GM21576 (cell line): ENCODE data around the gene DOCK11.

Experiments used
- ATAC-seq: cut with Tn5 transposase; IDR thresholded peaks from one replicate; pipeline ENCODE4 v1.9.1; 2021; ENCODE audit warnings: mild to moderate bottlenecking, moderate library complexity; ENCODE audit not compliant: unreplicated experiment

The DOCK11 gene

GRCh38 chrX:118528071-118528737 is 32.6 kb downstream of the DOCK11 start:
- peak; percentile 70 for ATAC-seq

GRCh38 chrX:118530219-118530911 is 34.8 kb downstream of the DOCK11 start:
- ATAC-seq, result no peak

- no peak for ATAC-seq
These were observed 39.3 kb downstream of the DOCK11 start for GRCh38 chrX:118534716-118535493.

GRCh38 chrX:118536204-118536603 is 40.6 kb downstream of the DOCK11 start:
- peak; percentile 71 for ATAC-seq

GRCh38 chrX:118536687-118537461 is 41.3 kb downstream of the DOCK11 start:
- peak; percentile 66 for ATAC-seq

GRCh38 chrX:118538386-118538785 is 42.8 kb downstream of the DOCK11 start:
- no peak for ATAC-seq

GRCh38 chrX:118540342-118540741 is 44.7 kb downstream of the DOCK11 start:
- no peak for ATAC-seq

GRCh38 chrX:118541482-118541881 is 45.9 kb downstream of the DOCK11 start:
- no peak for ATAC-seq

GRCh38 chrX:118545510-118545909 is 49.9 kb downstream of the DOCK11 start:
- no peak for ATAC-seq

GRCh38 chrX:118548841-118549240 is 53.2 kb downstream of the DOCK11 start:
- no peak for ATAC-seq

GRCh38 chrX:118550792-118551191 is 55.2 kb downstream of the DOCK11 start:
- no peak for ATAC-seq

- no peak for ATAC-seq
These were observed 55.8 kb downstream of the DOCK11 start for GRCh38 chrX:118551426-118551825.

- no peak for ATAC-seq
These were observed 56.7 kb downstream of the DOCK11 start for GRCh38 chrX:118552121-118552900.

- ATAC-seq, result no peak
These were observed 57.6 kb downstream of the DOCK11 start for GRCh38 chrX:118553042-118553710.

- ATAC-seq, result no peak
These were observed 58.9 kb downstream of the DOCK11 start for GRCh38 chrX:118554511-118554910.

GRCh38 chrX:118558926-118559325 is 63.3 kb downstream of the DOCK11 start:
- ATAC-seq, result no peak

- no peak for ATAC-seq
These were observed 64.9 kb downstream of the DOCK11 start for GRCh38 chrX:118560489-118560888.

- no peak for ATAC-seq
These were observed 67.1 kb downstream of the DOCK11 start for GRCh38 chrX:118562582-118563164.

GRCh38 chrX:118564498-118564897 is 68.9 kb downstream of the DOCK11 start:
- ATAC-seq, result no peak
